Islet of Langerhans (tissue), 1 donor: ENCODE data around the gene NOD1.
A peak's percentile ranks its signal among the peaks of the same experiment; 100 is the strongest.
"Not testable (repeated sequence)": the region's sequence is repeated elsewhere in the genome, so short reads cannot be mapped to it uniquely, and the experiment has no call there.

ENCODE experiments used
- FAIRE-seq: peaks from one replicate; lab custom pipeline; 2011; peaks lifted over from hg19 to GRCh38; lab: Jason Lieb, UNC

NOD1 gene

DNA sequence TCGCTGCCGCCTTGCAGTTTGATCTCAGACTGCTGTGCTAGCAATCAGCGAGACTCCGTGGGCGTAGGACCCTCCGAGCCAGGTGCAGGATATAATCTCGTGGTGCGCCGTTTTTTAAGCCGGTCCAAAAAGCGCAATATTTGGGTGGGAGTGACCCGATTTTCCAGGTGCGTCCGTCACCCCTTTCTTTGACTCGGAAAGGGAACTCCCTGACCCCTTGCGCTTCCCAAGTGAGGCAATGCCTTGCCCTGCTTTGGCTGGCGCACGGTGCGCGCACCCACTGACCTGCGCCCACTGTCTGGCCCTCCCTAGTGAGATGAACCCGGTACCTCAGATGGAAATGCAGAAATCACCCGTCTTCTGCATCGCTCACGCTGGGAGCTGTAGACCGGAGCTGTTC, 58.5 kb downstream of the NOD1 start:
- not testable (repeated sequence) for FAIRE-seq

DNA sequence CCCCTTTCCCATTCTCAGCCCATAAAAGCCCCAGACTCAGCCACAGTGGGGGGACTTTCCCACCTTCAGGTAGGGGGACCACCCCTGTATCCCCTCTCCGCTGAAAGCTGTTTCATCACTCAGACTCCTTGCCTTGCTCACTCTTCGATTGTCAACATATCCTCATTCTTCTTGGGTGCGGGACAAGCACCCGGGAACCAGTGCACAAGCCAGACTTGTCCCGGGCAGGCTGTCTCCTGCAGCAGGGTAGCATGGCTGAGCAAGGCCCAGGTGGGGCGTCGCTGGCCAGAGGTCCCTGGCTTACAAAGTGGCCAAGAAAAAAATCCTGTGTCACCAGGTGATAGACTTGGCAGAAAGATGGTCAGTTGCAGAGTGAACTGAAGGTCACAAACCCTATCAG, 64.7 kb downstream of the NOD1 start:
- no peak for FAIRE-seq

DNA sequence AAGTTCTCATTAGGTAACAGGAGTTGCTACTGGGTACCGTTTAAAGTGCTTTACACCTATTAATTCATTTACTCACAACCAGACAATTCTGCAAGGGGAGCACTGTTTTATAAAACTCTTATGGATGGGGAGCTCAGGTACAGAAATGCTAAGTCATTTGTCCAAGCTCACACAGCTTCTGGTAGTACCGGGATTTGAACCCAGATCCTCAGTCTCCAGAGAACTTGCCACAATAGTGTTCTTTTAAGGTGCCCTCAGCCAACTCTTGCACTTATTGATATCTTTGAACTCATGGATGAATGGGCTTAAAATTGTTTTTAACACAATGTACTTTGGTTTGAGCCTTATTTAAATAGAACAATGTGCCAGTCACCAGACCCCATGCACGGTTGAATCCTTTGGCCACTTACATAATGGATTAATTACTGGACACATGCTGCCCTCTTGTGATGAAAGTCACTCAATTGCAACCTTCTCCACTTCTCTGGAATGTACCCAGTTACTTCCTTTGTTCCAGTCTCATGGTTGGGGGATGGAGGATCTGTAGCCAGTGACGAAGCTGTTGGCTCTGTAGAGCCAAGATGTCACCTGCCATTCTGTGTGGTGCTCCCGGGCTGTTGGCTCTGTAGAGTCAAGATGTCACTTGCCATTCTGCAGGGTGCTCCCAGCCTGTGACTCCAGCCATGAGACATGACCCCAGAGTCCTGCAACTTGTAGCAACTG, 65.6 kb downstream of the NOD1 start:
- FAIRE-seq = peak; percentile 90

DNA sequence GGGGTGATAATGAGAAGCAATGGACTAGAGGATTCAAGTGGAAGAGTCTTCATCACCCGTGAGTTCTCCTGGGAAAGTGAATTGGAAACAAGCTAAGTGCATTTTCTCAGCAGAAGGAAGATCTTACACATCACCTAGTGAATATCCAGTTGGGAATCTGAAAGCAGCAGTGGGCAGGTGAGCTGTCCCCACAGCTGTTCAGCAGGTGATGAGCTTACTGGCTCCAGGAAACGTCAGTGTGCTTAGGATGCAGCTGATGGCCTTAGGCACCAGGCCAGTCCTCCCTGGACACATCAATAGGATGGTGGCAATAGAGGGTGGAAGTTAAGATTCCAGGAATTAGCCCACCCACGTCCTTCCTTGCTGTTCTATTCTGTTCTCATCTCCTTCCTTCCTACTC, 66.7 kb downstream of the NOD1 start:
- no peak for FAIRE-seq

DNA sequence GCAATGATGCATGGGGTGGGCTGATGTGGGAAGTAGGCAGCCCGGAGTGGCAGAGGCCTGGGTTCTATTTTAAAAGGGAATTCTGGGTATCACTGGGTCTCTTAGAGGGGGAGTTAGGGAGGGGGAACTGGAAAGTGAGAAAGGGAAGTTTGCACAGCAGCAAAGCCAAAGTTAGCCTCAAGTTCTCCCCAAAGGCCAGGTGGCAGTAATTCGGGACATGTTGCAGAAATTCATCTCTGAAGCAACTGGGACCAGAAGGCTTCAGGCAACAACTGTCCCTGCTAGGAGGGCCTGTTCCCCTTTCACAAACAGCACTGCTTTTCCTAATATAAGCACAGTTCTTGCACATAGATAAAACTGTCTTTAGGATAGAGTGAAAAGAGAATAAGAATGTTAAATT, 67.4 kb downstream of the NOD1 start:
- FAIRE-seq = no peak

DNA sequence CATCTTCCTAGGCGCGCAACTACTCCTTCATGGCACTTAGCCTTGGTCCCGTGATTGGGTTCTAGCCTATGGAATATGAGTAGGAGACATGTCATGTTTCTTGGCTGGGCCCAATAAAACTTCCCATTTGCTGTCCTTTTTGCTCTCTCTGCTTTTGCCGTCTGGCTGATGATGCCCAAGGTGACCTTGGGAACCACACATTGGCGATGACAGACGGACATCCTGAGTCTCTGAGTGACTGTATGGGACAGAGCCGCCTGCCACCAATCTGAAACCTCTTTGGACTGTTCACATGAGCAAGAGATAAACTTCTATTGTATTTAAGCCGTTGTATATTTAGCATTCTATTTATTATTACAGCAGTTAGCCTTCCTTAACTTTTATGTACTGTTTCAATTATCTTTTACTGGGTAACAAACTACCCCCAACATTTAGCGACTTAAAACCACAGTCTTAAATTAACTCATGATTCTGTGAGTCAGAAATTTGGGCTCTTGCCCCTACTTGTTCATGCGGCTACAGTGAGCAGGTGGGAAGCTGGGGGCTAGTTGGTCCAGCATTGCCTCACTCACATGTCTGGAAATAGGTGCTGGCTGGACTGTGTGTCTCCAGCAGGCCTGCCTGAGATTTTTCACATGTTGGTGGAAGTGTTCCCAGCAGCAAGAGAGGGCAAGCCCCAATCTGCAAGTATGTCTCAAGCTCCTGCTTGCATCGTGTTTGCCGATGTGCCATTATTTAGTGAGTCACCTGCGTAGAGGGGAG, 71.7 kb downstream of the NOD1 start:
- no peak for FAIRE-seq

DNA sequence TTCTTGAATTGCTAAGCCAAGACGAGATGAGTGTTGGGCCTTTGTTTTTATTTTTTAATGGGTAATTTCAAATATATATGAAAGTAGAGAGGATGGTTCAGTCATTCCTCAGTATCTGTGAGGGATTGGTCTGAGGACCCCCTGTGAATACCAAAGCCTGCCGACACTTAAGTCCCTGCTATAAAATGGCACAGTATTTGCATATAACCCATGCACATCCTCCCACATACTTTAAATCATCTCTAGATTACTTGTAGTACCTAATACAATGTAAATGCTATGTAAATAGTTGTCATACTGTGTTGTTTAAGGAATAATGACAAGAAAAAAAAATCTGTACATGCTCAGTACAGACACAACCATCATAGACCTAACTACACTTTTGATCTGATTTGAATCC, 73.4 kb downstream of the NOD1 start:
- no peak for FAIRE-seq

DNA sequence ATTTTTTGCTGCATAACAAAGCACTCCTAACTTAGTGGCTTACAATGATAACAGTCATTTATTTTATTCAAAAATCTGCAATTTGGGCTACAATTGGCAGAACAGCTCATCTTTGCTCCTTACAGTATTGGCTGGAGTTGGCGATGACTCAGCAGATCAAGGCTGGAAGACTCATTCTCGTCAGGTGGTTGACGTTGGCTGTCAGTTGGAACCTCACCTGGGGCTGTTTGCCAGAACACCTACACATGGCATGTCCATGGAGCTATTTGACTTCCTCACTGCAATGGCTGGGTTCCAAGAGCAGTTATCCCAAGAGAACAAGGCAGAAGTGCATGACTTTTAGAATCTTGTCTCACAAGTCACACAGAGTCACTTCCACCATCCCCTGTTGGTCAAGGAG, 75.1 kb downstream of the NOD1 start:
- FAIRE-seq = no peak

DNA sequence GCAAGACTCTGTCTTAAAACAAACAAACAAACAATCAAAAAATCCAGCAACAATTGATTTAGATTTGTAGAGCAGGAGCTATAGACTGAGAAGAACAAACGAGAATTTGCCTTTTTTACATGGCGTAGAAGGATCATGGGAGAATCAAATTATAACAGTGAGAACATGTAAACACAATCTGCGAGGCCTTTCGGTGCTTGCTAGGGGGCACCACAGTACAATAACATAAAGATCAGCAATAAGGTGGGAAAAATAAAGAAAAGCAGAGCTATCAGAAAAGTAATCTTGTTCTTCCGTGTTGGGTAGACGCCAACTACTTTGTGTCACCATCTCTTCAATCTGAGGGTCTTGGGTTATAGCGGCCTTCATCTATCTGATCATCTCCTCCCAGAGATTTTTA, 82.2 kb downstream of the NOD1 start:
- FAIRE-seq = no peak

DNA sequence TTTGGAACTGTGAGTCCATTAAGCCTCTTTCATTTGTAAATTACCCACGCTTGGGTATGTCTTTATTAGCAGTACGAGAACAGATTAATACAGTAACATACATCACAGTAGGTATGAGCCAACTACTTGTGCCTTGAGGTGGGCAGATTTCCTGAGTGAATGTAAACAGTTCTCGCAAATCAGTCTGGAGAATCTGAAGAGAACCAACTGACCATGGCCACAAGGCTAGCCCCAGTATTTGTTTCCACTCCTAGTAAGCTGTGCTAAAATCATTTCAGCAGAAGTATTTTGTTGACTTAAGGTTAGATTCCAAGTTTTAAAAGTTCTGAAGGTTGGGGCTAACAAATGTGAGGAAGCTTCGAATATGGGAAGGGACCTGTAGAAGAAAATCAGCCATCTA, 82.9 kb downstream of the NOD1 start:
- FAIRE-seq = no peak

DNA sequence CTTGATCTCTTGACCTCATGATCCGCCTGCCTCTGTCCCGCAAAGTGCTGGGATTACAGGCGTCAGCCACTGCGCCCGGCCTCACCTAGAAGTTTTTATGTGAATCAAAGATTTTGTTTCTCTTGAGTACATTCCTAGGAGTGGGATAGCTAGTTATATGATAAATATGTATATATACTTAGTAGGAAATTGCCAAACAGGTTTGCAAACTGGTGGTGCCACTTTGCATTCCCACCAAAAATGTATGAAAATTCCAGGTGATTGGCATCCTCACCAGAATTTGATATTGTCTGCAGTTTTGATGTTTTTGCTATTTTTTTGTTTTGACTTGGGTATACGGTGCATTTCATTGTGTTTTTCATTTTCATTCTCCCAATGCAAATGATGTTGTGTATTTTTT, 86.8 kb downstream of the NOD1 start:
- no peak for FAIRE-seq

DNA sequence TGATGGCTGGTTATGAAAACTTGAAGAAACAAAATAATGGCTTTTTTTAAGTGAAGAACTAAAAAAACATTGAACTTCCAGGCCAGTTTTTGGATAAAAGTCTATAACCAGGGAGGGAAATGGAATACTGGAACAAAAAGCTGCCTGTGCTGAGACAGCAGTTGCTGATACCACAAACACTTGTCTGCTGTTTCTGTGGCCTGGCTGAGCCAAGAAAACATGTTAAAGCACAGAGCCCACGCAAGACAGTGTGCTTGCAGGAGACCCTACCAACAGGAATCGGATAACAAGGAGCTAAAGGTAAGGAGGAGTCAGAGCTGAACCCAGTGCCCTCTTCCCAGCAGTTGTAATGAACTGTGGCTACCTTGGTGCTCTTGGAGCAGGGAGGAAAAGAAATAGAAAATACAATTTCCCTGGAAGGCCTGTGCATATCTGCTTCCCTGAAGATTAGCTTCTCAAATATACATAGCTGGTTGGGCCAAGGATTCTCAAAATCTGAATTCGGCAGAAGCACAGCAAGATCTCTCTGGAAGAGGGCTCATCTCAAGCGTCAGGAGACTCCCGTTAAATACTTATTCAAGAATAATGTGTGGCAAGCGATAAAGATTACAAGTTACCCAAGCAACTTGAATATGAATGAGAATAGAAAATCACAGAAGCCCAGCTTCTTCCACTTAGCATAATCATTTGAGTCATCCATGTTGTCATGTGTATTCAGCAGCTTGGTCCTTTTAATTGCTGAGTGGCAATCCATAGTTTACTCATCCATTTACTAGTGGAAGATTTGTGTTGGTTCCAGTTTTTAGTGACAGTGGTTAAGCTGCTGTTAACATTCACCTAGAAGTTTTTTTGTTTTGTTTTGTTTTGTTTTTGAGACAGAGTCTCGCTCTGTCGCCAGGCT, 87.6 kb downstream of the NOD1 start:
- FAIRE-seq = peak; percentile 94

DNA sequence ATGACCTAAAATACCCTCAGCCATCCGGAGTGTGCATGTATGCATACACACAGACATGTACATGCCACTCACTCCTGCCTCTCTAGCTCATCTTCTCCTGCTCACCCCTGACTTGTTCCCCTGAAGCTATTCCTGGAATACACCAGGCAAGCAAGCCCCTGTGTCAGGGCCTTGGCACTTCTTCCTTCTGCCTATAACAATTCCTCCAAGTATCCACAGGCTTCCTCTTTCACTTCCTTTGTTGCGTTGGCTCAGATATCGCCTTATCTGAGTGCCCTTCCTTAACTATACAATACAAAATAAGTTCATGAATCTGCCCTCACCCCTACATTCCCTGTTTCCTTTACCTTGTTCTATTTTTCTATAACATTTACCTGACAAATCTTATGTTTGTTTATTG, 88.8 kb downstream of the NOD1 start:
- FAIRE-seq = no peak

DNA sequence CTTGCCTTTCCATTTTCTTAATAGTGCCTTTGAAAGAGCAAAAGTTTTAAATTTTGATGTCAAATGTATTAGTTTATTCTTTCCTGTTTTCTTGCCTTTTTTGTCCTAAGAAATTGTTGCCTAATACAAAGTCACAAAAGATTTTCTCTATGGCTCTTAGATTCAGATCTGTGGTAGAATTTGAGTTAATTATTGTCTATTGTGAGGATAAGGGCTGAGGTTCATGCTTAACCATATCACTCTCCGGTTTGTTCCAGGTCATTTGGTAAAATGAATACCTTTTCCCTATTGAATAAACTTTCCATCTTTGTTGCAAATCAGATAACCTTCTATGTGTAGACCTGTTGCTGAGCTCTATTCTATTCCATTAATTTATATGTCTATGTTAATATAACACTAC, 96.0 kb downstream of the NOD1 start:
- no peak for FAIRE-seq

DNA sequence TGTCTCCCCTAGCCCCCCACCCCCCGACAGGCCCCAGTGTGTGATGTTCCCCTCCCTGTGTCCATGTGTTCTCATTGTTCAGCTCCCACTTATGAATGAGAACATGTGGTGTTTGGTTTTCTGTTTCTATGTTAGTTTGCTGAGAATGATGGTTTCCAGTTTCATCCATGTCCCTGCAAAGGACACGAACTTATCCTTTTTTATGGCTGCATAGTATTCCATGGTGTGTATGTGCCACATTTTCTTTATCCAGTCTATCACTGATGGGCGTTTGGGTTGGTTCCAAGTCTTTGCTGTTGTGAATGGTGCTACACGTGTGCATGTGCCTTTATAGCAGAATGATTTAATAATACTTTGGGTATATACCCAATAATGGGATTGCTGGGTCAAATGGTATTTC, 97.8 kb downstream of the NOD1 start:
- FAIRE-seq = not testable (repeated sequence)

DNA sequence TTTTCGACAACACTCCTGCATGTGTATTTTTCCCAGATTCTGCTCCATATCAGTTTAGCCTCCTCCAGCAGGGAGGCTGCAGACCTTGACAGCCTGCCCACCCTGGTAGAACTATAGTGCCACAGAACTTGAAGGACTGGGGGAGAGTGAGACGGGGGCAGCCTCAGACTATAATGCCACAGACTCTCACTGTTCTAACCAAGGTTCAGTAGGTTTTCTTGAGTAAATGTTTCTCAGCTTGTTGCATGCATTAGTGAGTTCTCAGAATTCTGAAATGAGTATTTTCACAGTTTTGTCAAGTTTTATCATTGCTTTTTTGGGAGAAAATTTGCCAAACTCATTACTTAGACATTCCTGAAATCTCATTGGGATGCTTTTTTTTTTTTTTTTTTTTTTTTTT, 98.3 kb downstream of the NOD1 start:
- no peak for FAIRE-seq

DNA sequence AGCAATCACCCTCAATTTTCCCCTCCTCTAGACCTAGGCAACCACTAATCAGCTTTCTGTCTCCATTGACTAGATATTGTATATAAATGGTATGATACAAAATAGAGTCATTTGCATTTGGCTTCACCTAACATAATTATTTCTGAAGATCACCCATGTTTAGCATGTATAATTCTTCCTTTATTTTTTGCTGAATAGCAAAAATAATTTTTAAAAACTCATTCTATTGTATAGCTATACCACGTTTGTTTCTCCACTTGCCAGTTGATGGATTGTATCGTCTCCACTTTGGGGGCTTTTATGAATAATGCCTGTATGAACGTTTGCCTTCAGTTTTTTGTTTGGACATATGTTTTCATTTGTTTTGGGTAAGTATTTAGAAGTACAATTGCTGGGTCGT, 98.8 kb downstream of the NOD1 start:
- FAIRE-seq = no peak

DNA sequence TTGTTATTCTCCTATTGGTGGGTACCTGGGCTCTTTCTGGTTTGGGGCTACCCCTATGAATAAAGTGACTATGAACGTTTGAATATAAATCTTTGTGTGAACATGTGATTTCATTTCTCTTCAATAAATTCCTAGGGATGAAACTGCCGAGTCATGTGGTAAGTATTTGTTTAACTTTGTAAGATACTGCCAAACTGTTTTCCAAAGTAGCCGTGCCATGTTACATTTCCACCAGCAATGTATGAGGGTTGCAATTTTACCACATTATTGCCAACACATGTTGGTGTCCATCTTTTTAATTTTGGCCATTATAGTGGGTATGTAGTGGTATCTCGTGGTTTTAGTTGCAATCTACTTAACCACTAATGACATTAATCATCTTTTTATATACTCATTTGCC, 99.5 kb downstream of the NOD1 start:
- no peak for FAIRE-seq

DNA sequence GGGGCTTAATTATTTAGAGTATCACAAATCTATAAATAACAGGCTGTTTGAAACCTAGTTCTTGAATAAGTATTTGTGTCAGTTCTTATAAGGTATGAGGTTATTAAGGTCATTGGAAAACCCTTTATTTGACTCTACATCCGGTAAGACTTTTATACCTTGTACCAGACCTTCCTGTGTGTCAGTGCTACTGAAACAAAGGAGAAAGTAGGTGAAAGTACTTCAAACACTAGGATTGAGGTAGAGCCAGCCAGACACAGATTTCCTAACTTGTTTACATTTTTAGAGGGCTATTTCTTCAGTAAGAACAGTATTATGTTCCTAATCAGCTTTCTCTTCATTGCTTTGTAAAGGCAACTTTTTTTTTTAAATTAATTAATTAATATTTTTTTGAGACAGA, 100.3 kb downstream of the NOD1 start:
- FAIRE-seq = no peak
